ENCODE data around the gene ELMOD3. TPM values are rescaled to one million over a fixed set of nuclear protein-coding genes. Genes with fewer than 3 reads are reported as not detected.
A peak's percentile ranks its signal among the peaks of the same experiment; 100 is the strongest.

The ELMOD3 gene
- polyA plus RNA-seq, 2 of the 4 experiments (the other 2 are of a cell fraction): 17.8 to 29.9 TPM

DNA sequence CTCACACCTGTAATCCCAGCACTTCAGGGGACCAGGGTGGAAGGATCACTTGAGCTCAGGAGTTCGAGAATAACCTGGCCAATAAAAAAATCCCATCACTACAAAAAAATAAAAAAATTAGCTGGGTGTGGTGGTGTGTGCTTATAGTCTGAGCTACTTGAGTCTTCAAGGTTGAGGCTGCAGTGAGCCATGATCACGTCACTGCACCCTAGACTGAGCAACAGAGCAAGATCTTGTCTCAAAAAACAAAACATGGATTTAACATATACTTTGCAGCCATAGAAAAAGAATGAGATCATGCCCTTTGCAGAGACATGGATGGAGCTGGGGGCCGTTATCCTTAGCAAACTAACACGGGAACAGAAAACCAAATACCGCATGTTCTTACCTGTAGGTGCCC lies 86.2 kb downstream of the ELMOD3 start:
- WGBS (ENCODE audit: missing lambda C conversion rate): 86% methylated on average over 5 of the region's 5 CpGs
- ChIA-PET POLR2A (interaction anchor here (8.1 kb wide), 1 partner anchor 99 kb away, joined by 153 read pairs; the partner anchor contains the start of gene MAT2A), CTCF (interaction anchor here (1.3 to 20.5 kb wide), 3 partner anchors 9 to 112 kb away, joined by 3 to 209 read pairs (median 22); partner anchors contain the start of gene SH2D6)
- TF ChIP-seq NR3C1 (IDR thresholded peaks at IDR 0.05) (no peak), MAFK (IDR thresholded peaks at IDR 0.05; ENCODE audit: partially characterized antibody) (no peak), CEBPB (IDR thresholded peaks at IDR 0.05) (no peak), NFE2L2 (conservative IDR thresholded peaks at IDR 0.05; ENCODE audit: low read length) (no peak), JUN (IDR thresholded peaks at IDR 0.05) (no peak)
- Histone ChIP-seq H3K4me3 (no peak overlapping the region), H3K4me1 (peaks cover 46% of the 10 kb centered on the region), H3K4me2 (no peak overlapping the region), H3K27ac (peak overlapping the region; percentile 91 to 95; a peak in 3 of 6 replicates), H3K9me3 (no peaks in the 10 kb centered on the region)
- FAIRE-seq (no peak), ATAC-seq (no peak), DNase-seq (ENCODE audit: low read depth in 1 of 2, low spot score in 1 of 2) (no peak)

Small RNA genes within 50 kb of the gene (small RNA-seq; reads per million reads assigned to genes)
- 0 reads per million in 6 experiments for gene AC062037.1
- 0 reads per million in 6 experiments for gene AC062037.2
- gene RF00019: 0 reads per million in 6 experiments
- gene RN7SL113P: 0 reads per million in 6 experiments

Other genes starting within 250 kb of the ELMOD3 start
- 0.68 and 0.95 TPM in 2 replicates for gene TCF7L1, start 221.4 kb upstream of the ELMOD3 start, polyA plus RNA-seq (2011; rRNA removed)
- gene TCF7L1, start 221.4 kb upstream of the ELMOD3 start, polyA plus RNA-seq (2017; fragmentation: RNase III; extraction: RNeasy Plus Mini Kit Qiagen cat#74134 plus additional on column Dnase treatment): 4.1 to 5.0 TPM (median 4.4 TPM) in 3 replicates
- gene TGOLN2, start 26.8 kb upstream of the ELMOD3 start, polyA plus RNA-seq (2011; rRNA removed): 159 and 177 TPM in 2 replicates
- 97.1 to 98.9 TPM (median 98.3 TPM) in 3 replicates for gene TGOLN2, start 26.8 kb upstream of the ELMOD3 start, polyA plus RNA-seq (2017; fragmentation: RNase III; extraction: RNeasy Plus Mini Kit Qiagen cat#74134 plus additional on column Dnase treatment)
- 51.6 and 52.3 TPM in 2 replicates for gene RETSAT, start 241 bp upstream of the ELMOD3 start, polyA plus RNA-seq (2011; rRNA removed)
- 40.8 to 43.3 TPM (median 42.3 TPM) in 3 replicates for gene RETSAT, start 241 bp upstream of the ELMOD3 start, polyA plus RNA-seq (2017; fragmentation: RNase III; extraction: RNeasy Plus Mini Kit Qiagen cat#74134 plus additional on column Dnase treatment)
- gene CAPG, start 55.6 kb downstream of the ELMOD3 start, polyA plus RNA-seq (2011; rRNA removed): 81.0 and 94.6 TPM in 2 replicates
- 53.0 to 61.3 TPM (median 57.5 TPM) in 3 replicates for gene CAPG, start 55.6 kb downstream of the ELMOD3 start, polyA plus RNA-seq (2017; fragmentation: RNase III; extraction: RNeasy Plus Mini Kit Qiagen cat#74134 plus additional on column Dnase treatment)
- 1.3 and 1.8 TPM in 2 replicates for gene SH2D6, start 63.9 kb downstream of the ELMOD3 start, polyA plus RNA-seq (2011; rRNA removed)
- gene SH2D6, start 63.9 kb downstream of the ELMOD3 start, polyA plus RNA-seq (2017; fragmentation: RNase III; extraction: RNeasy Plus Mini Kit Qiagen cat#74134 plus additional on column Dnase treatment): 1.4 to 1.5 TPM (median 1.4 TPM) in 3 replicates
- 1,024 and 1,329 TPM in 2 replicates for gene MAT2A, start 184.4 kb downstream of the ELMOD3 start, polyA plus RNA-seq (2011; rRNA removed)
- gene MAT2A, start 184.4 kb downstream of the ELMOD3 start, polyA plus RNA-seq (2017; fragmentation: RNase III; extraction: RNeasy Plus Mini Kit Qiagen cat#74134 plus additional on column Dnase treatment): 370 to 430 TPM (median 400 TPM) in 3 replicates
- 39.0 and 49.6 TPM in 2 replicates for gene GGCX, start 206.7 kb downstream of the ELMOD3 start, polyA plus RNA-seq (2011; rRNA removed)
- gene GGCX, start 206.7 kb downstream of the ELMOD3 start, polyA plus RNA-seq (2017; fragmentation: RNase III; extraction: RNeasy Plus Mini Kit Qiagen cat#74134 plus additional on column Dnase treatment): 48.7 to 58.5 TPM (median 55.1 TPM) in 3 replicates
- 38.3 and 41.1 TPM in 2 replicates for gene VAMP8, start 222.8 kb downstream of the ELMOD3 start, polyA plus RNA-seq (2011; rRNA removed)
- 17.7 to 22.4 TPM (median 18.5 TPM) in 3 replicates for gene VAMP8, start 222.8 kb downstream of the ELMOD3 start, polyA plus RNA-seq (2017; fragmentation: RNase III; extraction: RNeasy Plus Mini Kit Qiagen cat#74134 plus additional on column Dnase treatment)
- gene VAMP5, start 229.7 kb downstream of the ELMOD3 start, polyA plus RNA-seq (2011; rRNA removed): 0.16 and 0.67 TPM in 2 replicates
- not detected in 3 replicates for gene VAMP5, start 229.7 kb downstream of the ELMOD3 start, polyA plus RNA-seq (2017; fragmentation: RNase III; extraction: RNeasy Plus Mini Kit Qiagen cat#74134 plus additional on column Dnase treatment)
- 287 and 366 TPM in 2 replicates for gene RNF181, start 241.0 kb downstream of the ELMOD3 start, polyA plus RNA-seq (2011; rRNA removed)
- 182 to 199 TPM (median 189 TPM) in 3 replicates for gene RNF181, start 241.0 kb downstream of the ELMOD3 start, polyA plus RNA-seq (2017; fragmentation: RNase III; extraction: RNeasy Plus Mini Kit Qiagen cat#74134 plus additional on column Dnase treatment)
- 8.5 and 14.0 TPM in 2 replicates for gene TMEM150A, start 247.9 kb downstream of the ELMOD3 start, polyA plus RNA-seq (2011; rRNA removed)
- 8.0 to 10.9 TPM (median 10.6 TPM) in 3 replicates for gene TMEM150A, start 247.9 kb downstream of the ELMOD3 start, polyA plus RNA-seq (2017; fragmentation: RNase III; extraction: RNeasy Plus Mini Kit Qiagen cat#74134 plus additional on column Dnase treatment)

All from A549 (cell line).